Thoracic aorta (tissue), 2 donors: ENCODE data around the gene DTYMK. TPM values are rescaled to one million over a fixed set of nuclear protein-coding genes. Genes with fewer than 3 reads are reported as not detected.

ENCODE experiments used
- ATAC-seq: fragments of 150-250 bp; one replicate; pipeline ENCODE4 v1.8.0; 2017; ENCODE audit warnings: low read depth; ENCODE audit not compliant: insufficient number of reproducible peaks, low FRiP score
- DNase-seq: peaks from one replicate; pipeline ENCODE4 v3.0.0-alpha.2; 2020; ENCODE audit warnings: low spot score
- H3K27ac ChIP-seq, 2 donors: fragments of 200-600 bp; sonication (generic); 1 replicate in 1 of 2; 2 replicates in 1 of 2; pipeline ENCODE4 v1.5.1; 2016; ENCODE audit warnings: mild to moderate bottlenecking in 2 of 2, moderate library complexity in 2 of 2
- H3K27me3 ChIP-seq: fragments of 200-600 bp; sonication (generic); replicated peaks from 2 replicates; pipeline ENCODE4 v1.6.0; 2016; ENCODE audit warnings: mild to moderate bottlenecking; ENCODE audit not compliant: insufficient read depth
- H3K36me3 ChIP-seq: fragments of 200-600 bp; sonication (generic); one replicate; pipeline ENCODE4 v1.5.1; 2016
- H3K4me1 ChIP-seq, 2 donors: fragments of 200-600 bp; sonication (generic); 1 replicate in 1 of 2; 2 replicates in 1 of 2; pipeline versions ENCODE4 v1.5.1 to v1.6.0; 2016; ENCODE audit warnings: low read depth in 2 of 2, mild to moderate bottlenecking in 1 of 2; ENCODE audit not compliant: control insufficient read depth in 1 of 2
- H3K4me3 ChIP-seq: fragments of 200-600 bp; sonication (generic); 2 replicates; pipeline ENCODE4 v1.5.1; 2016; ENCODE audit warnings: mild to moderate bottlenecking
- H3K9me3 ChIP-seq: fragments of 200-600 bp; sonication (generic); 2 replicates; pipeline ENCODE4 v1.5.1; 2016
- CTCF ChIP-seq: fragments of 200-600 bp; sonication (generic); IDR thresholded peaks from one replicate; pipeline ENCODE4 v1.5.1; 2019; ENCODE audit warnings: antibody characterized with exemption
- total RNA-seq, 2 donors: library from RNA; depleted of rRNA; stranded (reverse); fragments of >200 nt; gene quantifications; one replicate each; pipeline versions ENCODE4 v1.1.0 to v1.2.3, GENCODE V29; 2016

DTYMK gene
- total RNA-seq, 2 donors from 2014 or later, result 6.2 to 6.4 TPM

GRCh38 chr2:241728000-241728399 is 41.4 kb upstream of the DTYMK start:
- no peak for TF ChIP-seq CTCF
- ATAC-seq (no peak), DNase-seq (no peak)
- no peaks in the 10 kb centered on the region for H3K27me3 ChIP-seq
- no peaks in the 10 kb centered on the region for H3K4me1 ChIP-seq
- no peaks in the 10 kb centered on the region for H3K9me3 ChIP-seq
- peaks cover 4% of the 10 kb centered on the region for H3K36me3 ChIP-seq
- peak overlapping the region in 1 of 2 donors; percentile 11 for H3K27ac ChIP-seq
- no peak overlapping the region for H3K4me3 ChIP-seq

GRCh38 chr2:241726459-241726858 is 39.8 kb upstream of the DTYMK start:
- Histone ChIP-seq H3K27me3 (no peaks in the 10 kb centered on the region), H3K9me3 (no peaks in the 10 kb centered on the region), H3K4me3 (no peak overlapping the region), H3K27ac (no peak overlapping the region), H3K36me3 (peaks cover 18% of the 10 kb centered on the region), H3K4me1 (no peaks in the 10 kb centered on the region)
- no peak for ATAC-seq
- no peak for DNase-seq
- no peak for TF ChIP-seq CTCF

- H3K27ac ChIP-seq, result no peak overlapping the region
- no peak overlapping the region for H3K4me3 ChIP-seq
- no peaks in the 10 kb centered on the region for H3K27me3 ChIP-seq
- H3K4me1 ChIP-seq, result no peaks in the 10 kb centered on the region
- no peak for ATAC-seq
- TF ChIP-seq CTCF, result no peak
- H3K36me3 ChIP-seq, result peaks cover 30% of the 10 kb centered on the region
- DNase-seq, result no peak
- H3K9me3 ChIP-seq, result no peaks in the 10 kb centered on the region
Measured at GRCh38 chr2:241724975-241725870, 38.6 kb upstream of the DTYMK start.

GRCh38 chr2:241724259-241724974 is 37.8 kb upstream of the DTYMK start:
- no peak overlapping the region for H3K27ac ChIP-seq
- no peak for ATAC-seq
- no peaks in the 10 kb centered on the region for H3K4me1 ChIP-seq
- no peaks in the 10 kb centered on the region for H3K27me3 ChIP-seq
- H3K36me3 ChIP-seq, result peaks cover 37% of the 10 kb centered on the region
- no peak for TF ChIP-seq CTCF
- no peaks in the 10 kb centered on the region for H3K9me3 ChIP-seq
- no peak for DNase-seq
- no peak overlapping the region for H3K4me3 ChIP-seq

GRCh38 chr2:241722896-241723454 is 36.4 kb upstream of the DTYMK start:
- Histone ChIP-seq H3K36me3 (peaks cover 39% of the 10 kb centered on the region), H3K27me3 (no peaks in the 10 kb centered on the region), H3K4me3 (no peak overlapping the region), H3K4me1 (no peaks in the 10 kb centered on the region), H3K27ac (no peak overlapping the region), H3K9me3 (no peaks in the 10 kb centered on the region)
- TF ChIP-seq CTCF, result no peak
- no peak for DNase-seq
- ATAC-seq, result no peak
